GM21786 (cell line): ENCODE data around the gene FBXL22.

ENCODE experiments used
- ATAC-seq: cut with Tn5 transposase; IDR thresholded peaks from one replicate; pipeline ENCODE4 v1.9.1; 2021; ENCODE audit not compliant: unreplicated experiment

Gene FBXL22, protein sequence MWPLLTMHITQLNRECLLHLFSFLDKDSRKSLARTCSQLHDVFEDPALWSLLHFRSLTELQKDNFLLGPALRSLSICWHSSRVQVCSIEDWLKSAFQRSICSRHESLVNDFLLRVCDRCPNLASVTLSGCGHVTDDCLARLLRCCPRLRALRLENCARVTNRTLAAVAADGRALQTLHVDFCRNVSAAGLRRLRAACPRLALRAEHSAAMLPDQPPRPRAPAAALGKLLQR

DNA sequence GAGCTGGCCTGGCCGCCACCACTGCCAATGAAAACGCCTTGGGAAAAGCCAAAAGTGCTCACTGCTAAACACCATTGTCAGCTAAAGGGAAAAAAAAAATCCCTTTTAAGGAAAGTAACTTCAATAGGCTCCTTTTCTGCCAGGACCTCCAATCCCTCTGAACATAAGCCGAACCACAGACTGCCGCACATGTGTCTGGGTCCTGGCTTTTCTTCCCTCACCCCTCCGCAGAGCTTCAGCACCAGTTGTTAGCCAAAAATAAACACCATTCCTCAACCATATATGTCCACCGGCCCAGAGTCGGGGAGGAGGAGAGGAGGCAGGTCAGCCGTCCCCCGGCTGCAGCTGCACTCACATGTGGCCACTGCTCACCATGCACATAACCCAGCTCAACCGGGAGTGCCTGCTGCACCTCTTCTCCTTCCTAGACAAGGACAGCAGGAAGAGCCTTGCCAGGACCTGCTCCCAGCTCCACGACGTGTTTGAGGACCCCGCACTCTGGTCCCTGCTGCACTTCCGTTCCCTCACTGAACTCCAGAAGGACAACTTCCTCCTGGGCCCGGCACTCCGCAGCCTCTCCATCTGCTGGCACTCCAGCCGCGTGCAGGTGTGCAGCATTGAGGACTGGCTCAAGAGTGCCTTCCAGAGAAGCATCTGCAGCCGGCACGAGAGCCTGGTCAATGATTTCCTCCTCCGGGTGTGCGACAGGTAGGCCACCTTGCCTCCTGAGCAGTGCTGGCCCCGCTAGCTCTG is at the start of gene FBXL22:
TSS of gene FBXL22 (plus strand) at position 350 of the 753 bp plus-strand sequence. CDS start at position 356, 6 bp downstream.
- ATAC-seq: no peak

DNA sequence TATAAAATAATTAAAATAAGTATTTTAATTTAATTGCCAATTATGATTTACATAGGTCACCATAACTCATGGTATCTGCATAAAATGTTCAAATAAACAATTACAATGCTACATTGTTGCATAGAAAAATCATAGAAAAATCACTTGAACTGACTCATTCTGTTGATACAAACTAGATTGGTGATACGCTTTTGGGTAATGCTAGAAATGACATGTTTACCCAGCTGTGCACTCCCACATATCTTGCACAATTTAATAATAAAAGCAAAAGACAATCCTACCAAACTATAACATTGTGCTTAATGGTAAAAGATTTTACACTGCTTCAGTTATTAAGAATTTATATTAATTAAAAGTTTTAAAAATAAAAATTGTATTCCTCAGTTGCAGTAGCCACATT is 45.8 kb upstream of the FBXL22 start:
- no peak for ATAC-seq

DNA sequence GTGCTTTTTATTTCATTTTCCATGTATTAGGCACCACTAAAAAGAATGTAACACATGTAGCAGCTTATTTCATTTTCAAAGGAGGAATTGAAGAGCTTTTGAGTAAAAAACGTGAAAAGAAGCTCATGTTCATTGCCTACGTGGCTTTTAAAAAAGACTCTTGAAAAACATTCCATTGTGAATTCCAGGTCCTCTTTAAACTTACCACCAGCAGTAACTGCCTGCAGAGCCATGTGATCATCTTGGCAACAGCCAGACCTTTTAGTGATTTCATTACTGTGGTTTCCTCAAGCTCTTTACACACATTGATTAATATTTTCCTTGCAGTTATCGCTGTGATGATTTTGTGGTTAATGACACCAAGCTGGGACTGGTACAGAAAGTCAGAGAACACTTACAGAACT is 43.8 kb upstream of the FBXL22 start:
- ATAC-seq: no peak

DNA sequence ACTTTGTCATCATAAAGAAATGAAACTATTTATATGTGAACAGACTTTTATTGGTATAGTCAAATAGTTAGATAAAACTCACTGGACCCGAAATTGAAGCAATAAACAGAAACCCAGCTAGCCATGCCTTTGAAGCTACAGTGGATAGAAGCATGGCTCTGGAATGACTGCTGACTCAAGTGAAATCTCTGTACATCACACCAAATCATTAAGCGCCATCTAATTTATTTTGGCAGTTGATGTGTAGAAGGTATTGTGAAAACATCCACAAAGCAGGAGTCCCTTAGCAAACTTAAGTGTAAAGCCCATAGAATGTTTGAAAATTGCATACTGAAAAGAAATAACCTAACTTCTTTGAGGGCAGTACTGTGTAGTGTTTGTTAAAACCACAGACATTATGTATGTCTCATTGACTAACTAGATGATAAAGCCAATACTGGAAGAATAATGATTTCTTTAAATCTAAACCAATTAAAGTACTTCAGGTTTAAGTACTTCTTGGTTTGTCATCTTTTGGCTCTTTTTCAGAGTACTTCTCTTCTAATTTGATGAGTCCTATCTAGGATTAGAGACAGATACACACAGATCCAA is 42.8 kb upstream of the FBXL22 start:
- no peak for ATAC-seq

DNA sequence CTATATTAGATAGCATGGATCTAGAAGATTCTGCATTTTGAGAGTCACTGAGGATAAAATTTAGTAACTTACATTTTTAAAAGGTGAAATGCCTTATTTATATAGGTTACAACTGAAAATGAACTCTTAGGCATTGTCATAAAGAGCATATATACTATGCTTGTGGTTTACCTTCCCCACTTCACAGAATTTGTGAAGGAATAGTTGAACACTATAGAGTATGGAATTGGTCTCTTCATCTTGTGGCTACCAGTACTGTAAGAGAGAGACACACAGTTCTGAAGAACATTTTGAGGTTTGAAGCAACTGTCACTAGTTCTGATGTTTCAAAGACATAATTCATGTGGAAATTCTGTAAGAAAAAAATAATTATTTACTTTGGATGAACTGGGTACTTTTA is 41.7 kb upstream of the FBXL22 start:
- no peak for ATAC-seq

DNA sequence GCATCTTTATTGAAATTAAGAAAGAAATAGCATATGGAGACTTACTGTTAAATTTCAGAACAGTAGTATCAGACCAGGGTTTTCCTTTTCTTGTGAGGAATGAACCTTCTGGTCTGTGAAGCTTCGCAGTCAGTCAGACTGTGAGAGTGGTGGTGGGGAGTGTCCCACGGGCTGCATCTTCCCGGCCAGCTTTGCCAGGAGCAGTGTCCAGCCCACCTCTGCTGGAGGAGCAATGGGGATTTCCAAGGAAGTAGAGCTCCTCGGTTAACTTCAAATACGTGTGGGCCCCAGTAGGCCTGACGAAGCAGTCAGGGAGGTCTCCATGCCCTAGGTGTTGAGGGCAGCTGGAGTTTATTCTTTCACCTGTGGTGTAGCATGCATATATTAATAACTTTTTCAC is 40.9 kb upstream of the FBXL22 start:
- ATAC-seq: no peak

DNA sequence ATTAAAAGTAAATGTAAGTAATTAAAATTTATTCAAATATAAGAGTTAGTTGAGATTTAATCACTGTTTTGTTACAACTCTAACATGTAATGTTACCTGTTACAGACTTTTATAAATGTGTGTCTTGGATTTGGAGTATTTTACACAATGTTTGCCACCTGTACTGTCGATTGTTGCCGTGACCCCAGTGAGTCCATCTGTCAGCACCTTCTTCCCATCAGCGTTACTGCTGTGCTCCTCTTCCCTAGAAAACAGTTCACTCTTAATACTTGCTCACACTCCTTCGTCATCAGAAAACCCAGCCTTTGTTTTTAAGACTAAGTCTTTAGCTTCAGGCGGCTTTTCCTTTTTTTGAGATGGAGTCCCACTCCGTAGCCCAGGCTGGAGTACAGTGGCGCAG is 40.5 kb upstream of the FBXL22 start:
- no peak for ATAC-seq

DNA sequence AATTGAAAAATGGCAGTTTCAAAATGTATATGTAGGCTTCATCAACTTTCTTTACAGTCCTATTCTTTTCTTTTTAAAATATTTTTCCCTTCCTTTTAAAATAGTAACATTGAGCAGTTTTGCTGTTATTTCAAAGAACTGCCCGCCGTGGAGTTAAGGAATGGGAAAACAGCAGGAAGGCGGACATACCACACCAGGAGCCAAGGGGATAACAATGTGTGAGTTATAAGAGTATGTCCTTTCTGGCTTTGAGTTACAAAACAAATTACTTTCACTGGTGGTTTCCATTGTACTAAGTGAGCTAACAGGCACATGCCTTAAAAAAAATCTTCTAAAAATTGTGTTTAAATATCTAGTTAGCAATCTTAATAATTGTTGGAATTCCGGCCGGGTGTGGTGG is 37.4 kb upstream of the FBXL22 start:
- no peak for ATAC-seq

DNA sequence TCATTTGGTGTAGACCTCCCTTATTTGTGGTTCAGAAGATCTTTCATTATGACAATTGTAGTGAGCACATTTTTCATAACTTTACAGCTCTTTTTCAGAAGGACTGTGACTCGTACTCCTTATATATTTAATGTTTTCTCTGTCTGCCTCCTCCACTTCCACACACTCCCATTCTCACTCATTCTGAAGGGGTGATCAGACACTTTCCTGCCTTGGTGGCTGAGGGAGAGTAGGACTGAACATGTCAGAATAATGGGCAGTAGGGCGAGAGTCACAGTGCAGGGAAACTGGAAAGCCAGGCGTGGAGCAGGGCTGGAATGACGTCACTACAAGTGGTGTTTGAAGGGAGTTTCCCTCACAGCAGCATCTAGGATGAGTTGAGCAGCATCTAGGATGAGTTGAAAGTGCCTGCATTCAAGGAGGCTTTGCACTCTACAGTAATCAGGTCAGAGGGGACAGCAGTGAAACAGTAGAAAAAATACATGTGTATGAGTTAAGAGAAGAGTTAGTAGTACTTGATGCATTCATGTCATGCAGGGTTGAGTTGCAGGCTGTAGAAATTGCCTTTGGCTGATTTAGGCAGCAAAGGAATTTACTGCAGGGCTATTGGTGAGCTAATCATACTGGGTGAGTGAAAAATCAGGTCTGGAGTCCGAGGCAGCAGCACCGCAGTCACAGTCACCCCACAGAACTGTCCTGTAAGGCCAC is 36.3 kb upstream of the FBXL22 start:
- no peak for ATAC-seq

DNA sequence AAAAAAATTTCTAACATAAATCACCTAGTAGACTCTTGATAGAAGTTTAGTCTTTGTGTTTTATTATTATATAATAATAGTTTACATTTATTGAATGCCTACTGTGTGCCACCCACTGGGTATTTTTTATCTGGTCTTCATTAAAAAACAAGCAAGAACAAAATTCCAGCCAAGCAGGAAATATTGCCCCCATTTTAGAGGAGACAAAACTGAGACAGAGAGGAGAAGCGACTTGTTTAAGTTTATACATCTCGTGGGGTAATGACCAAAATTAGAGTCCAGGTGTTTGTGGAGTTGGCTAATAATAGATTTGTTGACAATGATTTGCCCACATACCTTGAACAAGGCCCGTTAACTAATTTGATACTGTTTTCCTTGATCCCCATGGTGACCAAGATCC is 33.1 kb upstream of the FBXL22 start:
- ATAC-seq: no peak

DNA sequence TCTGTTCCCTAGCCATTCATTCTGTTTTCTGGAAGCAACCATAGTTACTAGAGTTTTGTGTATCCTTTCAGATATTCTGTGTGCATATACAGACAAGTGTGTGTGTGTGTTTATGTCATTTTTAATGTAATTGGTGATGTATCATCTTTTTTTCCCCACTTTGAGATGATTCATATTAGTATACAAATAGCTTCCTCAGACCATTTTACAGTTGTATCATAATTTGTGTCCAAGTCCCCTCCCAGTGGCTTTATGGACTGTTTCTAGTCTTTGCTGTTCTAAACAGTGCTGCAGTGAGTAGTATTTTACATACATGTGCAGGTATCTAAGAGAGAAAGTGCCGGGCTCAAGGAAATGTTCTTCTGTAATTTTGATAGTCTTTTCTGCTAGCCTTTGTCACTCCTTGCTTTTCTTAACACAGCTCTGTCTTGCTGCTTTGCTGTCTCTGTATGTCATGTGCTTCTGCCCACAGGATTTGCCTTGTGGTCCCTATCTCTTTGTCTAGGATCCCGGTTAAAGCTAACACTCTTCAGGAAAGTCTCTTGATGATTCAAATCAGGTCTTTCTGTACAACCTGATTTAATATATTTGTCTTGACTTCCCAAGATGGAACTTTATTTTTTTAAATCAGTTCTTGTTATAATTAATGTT is 31.5 kb upstream of the FBXL22 start:
- ATAC-seq: no peak

DNA sequence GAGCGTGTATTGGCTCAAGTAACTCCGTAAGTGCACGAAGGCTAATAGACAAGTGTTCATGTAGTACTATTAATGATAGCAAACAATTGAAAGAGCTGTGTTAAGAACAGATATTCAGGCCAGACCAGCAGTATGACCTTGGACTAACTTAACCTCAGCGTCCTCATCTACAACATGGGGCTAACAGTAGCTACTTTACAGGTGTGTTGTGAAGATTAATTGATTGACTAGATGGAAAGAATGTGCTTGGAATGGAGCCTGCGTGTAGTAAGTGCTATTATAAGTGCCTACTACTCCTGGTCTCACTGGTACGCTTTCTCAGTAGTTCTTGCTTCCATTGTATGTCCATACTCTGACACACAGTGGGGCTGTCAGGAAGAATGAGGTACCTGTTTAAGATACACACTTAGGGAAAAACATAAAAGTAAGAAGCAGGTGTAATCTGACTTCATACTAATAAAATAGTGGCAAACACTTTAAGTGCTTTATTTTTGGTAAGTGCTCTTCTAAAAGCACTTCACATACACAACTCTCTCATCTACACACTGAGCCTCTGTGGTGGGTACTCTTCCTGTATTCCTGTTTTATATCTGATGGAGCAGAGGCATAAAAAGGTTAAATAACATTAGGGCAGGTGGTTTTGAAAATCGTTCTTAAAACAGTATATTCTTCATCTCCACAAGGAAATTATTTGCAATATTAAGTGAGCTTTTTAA is 24.3 kb upstream of the FBXL22 start:
- no peak for ATAC-seq

DNA sequence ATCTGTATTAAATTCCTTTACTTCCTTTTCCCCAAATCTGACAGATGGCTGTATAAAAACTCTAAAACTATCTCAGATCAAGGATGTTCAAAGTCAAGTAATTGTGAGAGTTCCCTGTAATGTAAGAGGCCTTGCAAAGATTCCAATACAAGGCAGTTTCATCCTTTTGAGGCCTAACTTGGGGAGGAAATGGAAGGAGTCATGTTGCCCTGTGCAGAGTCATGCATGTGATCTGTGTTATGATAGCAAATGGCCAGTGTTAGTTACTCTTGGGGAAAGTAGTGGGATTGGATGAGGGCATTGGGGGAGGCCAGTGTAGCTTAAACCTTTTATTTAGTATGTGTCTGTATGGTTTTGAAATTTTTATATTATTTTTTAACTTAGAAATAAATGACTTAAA is 23.7 kb upstream of the FBXL22 start:
- no peak for ATAC-seq

DNA sequence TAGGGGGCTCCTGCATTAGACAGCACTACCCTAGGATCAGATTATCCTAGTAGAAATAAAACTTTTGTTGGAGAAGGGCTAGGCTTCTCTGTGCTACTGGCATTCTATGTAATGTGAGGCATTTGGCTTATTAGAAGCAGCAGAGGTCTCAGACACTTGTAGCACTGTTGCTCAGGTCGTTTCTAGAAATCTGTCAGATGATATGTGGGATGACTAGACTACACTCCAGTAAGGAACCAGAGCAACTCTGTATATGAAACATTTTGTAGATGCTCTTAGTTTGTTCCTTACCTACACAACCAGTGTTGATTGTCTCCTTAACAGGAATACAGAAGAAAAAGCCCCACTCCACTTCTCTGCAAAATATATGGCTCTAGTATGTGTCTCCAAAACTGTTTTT is 21.9 kb upstream of the FBXL22 start:
- no peak for ATAC-seq

DNA sequence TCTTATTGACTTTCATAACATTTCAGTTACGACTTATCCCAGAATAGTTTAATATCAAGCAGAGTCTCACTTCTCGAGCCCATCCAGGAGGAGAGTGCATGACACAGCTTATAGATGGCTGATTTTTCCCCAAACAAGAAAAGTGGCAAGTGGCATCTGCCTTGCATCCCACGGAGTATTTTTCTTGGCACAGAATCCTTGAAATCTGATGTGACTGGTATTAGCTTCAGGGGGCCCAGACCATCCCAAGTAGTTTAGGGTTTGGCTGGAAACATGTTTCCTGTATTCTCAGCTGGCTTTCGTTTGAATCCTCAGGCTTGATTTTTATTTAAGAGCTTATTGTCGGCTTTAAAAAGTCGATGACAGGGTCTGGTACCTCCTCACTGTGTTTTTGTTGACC is 20.7 kb upstream of the FBXL22 start:
- no peak for ATAC-seq

DNA sequence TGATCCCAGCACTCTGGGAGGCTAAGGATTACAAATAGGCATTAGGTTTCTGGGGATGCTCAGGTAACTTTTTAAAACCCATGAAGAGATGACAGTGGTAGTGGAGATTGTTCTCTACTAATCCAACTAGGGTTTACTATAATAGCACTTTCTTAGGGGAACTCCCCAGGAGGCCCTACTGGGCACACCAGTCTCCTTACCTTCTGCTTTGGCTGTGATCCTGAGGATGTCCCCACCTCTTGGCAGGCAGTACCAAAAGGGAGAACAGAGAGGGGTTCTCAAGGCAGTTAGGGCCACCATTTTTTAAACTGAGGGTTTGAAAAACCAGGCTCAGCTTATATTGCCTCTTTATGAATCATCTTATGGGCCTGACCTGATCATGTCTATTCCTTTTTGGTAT is 15.0 kb upstream of the FBXL22 start:
- ATAC-seq: no peak

DNA sequence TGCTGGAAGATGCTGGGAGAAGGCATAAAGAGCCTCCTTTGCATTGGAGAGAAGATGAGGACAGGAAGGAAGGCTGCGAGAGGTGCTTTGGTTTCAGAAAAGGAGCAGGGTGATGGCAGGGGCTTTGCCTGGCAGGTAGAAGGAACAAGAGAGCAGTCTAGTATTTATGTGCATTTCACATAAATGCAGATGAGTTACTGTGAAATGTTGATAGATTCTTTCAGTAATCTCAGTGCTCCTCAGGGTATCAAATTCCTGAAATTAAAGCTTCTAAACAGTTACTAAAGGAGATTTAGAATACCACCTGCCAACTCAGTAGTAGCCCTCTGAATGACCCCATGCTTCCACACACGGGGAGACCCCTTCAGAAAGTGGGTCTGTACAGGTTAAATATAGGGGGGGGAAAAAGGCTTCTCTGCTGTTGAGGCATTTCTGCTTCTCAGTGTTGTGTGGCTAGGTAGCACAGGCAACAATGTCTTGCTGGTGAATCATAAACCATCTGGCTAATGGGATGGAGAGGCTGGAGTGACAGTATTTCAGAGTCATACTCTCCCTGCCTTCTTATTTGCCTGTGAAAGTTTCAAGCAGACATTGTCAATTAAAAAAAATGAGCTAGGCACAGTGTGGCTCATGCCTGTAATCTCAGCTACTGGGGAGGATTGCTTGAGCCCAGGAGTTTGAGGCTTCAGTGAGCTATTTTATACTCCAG is 14.3 kb upstream of the FBXL22 start:
- ATAC-seq: no peak

DNA sequence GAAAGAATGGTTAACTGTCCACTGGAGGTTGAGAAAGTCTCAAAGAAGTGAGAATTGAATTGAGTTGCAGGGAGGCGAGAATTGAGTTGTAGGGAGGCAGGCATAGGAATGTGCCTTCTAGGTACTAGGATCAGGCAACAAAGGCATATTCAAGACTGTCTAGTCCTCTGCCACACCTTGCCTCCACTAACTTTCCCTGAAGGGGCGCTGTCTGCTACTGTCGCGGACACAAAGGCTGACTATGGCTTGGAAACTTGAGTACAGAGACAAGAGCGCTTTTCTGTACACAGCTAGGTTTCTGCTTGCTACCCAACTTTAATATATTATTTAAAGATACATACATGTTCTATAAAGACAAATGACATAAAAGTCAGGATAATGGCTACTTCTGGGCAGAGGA is 10.4 kb upstream of the FBXL22 start:
- no peak for ATAC-seq

DNA sequence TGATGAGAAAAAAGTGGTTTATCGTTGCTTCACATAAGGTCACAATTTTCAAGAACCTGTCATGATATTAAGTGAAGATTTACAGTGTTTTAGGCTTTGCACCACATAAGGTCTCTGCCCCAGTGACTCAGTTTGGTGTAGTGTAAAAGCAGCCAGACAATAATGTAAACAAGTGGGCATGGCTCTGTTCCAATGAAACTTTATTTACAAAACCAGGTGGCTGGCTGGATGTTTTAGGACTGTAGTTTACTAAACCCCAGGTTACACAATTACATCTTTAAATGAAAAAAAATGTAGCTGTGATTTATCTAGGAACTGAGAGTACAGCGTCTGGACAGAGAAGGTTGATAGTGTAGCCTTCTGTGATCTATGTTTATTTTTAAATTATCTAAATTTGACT is 9.7 kb upstream of the FBXL22 start:
- ATAC-seq: no peak

DNA sequence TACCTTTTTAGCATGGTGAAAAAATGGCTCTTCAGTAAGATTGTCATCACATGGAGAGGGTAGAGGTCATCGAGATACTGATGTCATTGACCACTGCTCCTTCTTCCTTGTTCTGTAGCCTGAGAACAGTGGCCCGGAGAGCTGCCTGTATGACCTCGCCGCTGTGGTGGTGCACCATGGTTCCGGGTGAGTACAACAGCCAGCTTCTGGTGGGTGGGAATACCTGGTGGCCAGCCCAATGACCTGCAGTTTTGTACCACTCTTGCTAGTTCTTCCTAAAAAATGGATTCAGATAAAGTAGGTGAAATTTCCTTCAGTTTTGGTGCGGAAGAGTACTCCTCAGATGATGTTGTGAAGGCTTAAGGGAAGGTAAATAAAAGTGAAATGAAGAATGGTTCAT is 8.4 kb upstream of the FBXL22 start:
- ATAC-seq: no peak
